Osteoblast (primary cell): ENCODE results near the gene NCAM1. TPM values are rescaled to one million over a fixed set of nuclear protein-coding genes. Genes with fewer than 3 reads are reported as not detected.

Experiments used
- DNase-seq: peaks from one replicate; pipeline ENCODE4 v3.0.0; 2011; ENCODE audit warnings: low spot score, mixed read lengths; ENCODE audit not compliant: insufficient read length; ENCODE audit errors: missing footprints
- H2AFZ ChIP-seq: 2 replicates; pipeline ENCODE4 v1.6.0; 2011; ENCODE audit warnings: mild to moderate bottlenecking, low read length
- H3K27ac ChIP-seq: 2 replicates; pipeline ENCODE4 v1.5.1; 2011; ENCODE audit warnings: mild to moderate bottlenecking, low read depth, low read length, moderate library complexity
- H3K27me3 ChIP-seq: 2 replicates; pipeline ENCODE4 v1.6.0; 2012; ENCODE audit warnings: mild to moderate bottlenecking, control low read depth, inconsistent platforms, low read length, moderate library complexity; ENCODE audit not compliant: insufficient read depth
- H3K36me3 ChIP-seq: 2 replicates; pipeline ENCODE4 v1.5.1; 2011; ENCODE audit warnings: mild to moderate bottlenecking, low read length, control low read depth, moderate library complexity; ENCODE audit not compliant: insufficient read depth
- H3K4me1 ChIP-seq: 2 replicates; pipeline ENCODE4 v1.5.1; 2011; ENCODE audit warnings: mild to moderate bottlenecking, low read length, control low read depth, moderate library complexity; ENCODE audit not compliant: insufficient read depth
- H3K4me2 ChIP-seq: 2 replicates; pipeline ENCODE4 v1.6.0; 2011; ENCODE audit warnings: mild to moderate bottlenecking, low read length; ENCODE audit not compliant: insufficient read depth
- H3K4me3 ChIP-seq: fragments of 200-600 bp; sonication (generic); 3 replicates; pipeline ENCODE4 v1.5.1; 2012; ENCODE audit warnings: mild to moderate bottlenecking, low read length, inconsistent platforms; ENCODE audit not compliant: insufficient read depth
- H3K79me2 ChIP-seq: 2 replicates; pipeline ENCODE4 v1.6.0; 2012; ENCODE audit warnings: mild to moderate bottlenecking, low read length, control low read depth, inconsistent platforms; ENCODE audit not compliant: insufficient read depth
- H3K9me3 ChIP-seq: 2 replicates; pipeline ENCODE4 v1.5.1; 2011; ENCODE audit warnings: low read depth, low read length, control low read depth
- H4K20me1 ChIP-seq: 2 replicates; pipeline ENCODE4 v1.6.0; 2012; ENCODE audit warnings: mild to moderate bottlenecking, low read length, control low read depth; ENCODE audit not compliant: insufficient read depth
- CTCF ChIP-seq: IDR thresholded peaks from 2 replicates; pipeline ENCODE4 v1.5.1; 2011; ENCODE audit warnings: mild to moderate bottlenecking, low read depth, low read length, moderate library complexity; ENCODE audit errors: extremely low read depth
- total RNA-seq: library from RNA; depleted of rRNA; stranded (reverse); fragments of >200 nt; gene quantifications from 2 replicates; pipeline ENCODE4 v1.2.3, GENCODE V29; 2012

The NCAM1 gene
- total RNA-seq, 1 donor, result 2.2 TPM

- DNase-seq, result no peak
- TF ChIP-seq CTCF, result no peak
- H4K20me1 ChIP-seq, result no peaks in the 10 kb centered on the region
Measured at GRCh38 chr11:112967082-112967481, 5.9 kb downstream of the NCAM1 start.

GRCh38 chr11:112968941-112969713, 7.9 kb downstream of the NCAM1 start:
- no peak for TF ChIP-seq CTCF
- H3K36me3 ChIP-seq, result no peaks in the 10 kb centered on the region
- H3K4me2 ChIP-seq, result peak overlapping the region; percentile 16
- H2AFZ ChIP-seq, result no peak overlapping the region
- no peaks in the 10 kb centered on the region for H4K20me1 ChIP-seq
- no peaks in the 10 kb centered on the region for H3K9me3 ChIP-seq
- DNase-seq, result peak; percentile 2
- H3K27me3 ChIP-seq, result peaks cover 10% of the 10 kb centered on the region
- no peaks in the 10 kb centered on the region for H3K4me1 ChIP-seq
- H3K27ac ChIP-seq, result no peak overlapping the region
- no peak overlapping the region for H3K4me3 ChIP-seq
- no peaks in the 10 kb centered on the region for H3K79me2 ChIP-seq

More at GRCh38 chr11:112967082-112967481, 5.9 kb downstream of the NCAM1 start:
- Histone ChIP-seq H3K36me3 (no peaks in the 10 kb centered on the region), H2AFZ (no peak overlapping the region), H3K27me3 (peaks cover 30% of the 10 kb centered on the region), H3K79me2 (no peaks in the 10 kb centered on the region), H3K4me2 (no peak overlapping the region), H3K9me3 (no peaks in the 10 kb centered on the region), H3K27ac (no peak overlapping the region), H3K4me3 (no peak overlapping the region), H3K4me1 (no peaks in the 10 kb centered on the region)

- Histone ChIP-seq H4K20me1 (no peaks in the 10 kb centered on the region), H3K9me3 (no peaks in the 10 kb centered on the region), H2AFZ (no peak overlapping the region), H3K79me2 (no peaks in the 10 kb centered on the region), H3K27me3 (peaks cover 5% of the 10 kb centered on the region), H3K4me3 (no peak overlapping the region), H3K4me2 (no peak overlapping the region), H3K36me3 (no peaks in the 10 kb centered on the region), H3K4me1 (no peaks in the 10 kb centered on the region), H3K27ac (no peak overlapping the region)
- no peak for TF ChIP-seq CTCF
- no peak for DNase-seq
Measured at GRCh38 chr11:112971195-112971594, 10.0 kb downstream of the NCAM1 start.

GRCh38 chr11:112971827-112972226, 10.6 kb downstream of the NCAM1 start:
- Histone ChIP-seq H3K27me3 (peaks cover 2% of the 10 kb centered on the region), H3K4me3 (no peak overlapping the region), H3K36me3 (no peaks in the 10 kb centered on the region), H3K79me2 (no peaks in the 10 kb centered on the region), H3K4me2 (no peak overlapping the region), H3K4me1 (no peaks in the 10 kb centered on the region), H3K27ac (no peak overlapping the region), H3K9me3 (no peaks in the 10 kb centered on the region), H2AFZ (no peak overlapping the region), H4K20me1 (no peaks in the 10 kb centered on the region)
- TF ChIP-seq CTCF, result no peak
- DNase-seq, result no peak
